T-helper 1 cell (primary cell): ENCODE results near the gene SAP30L.

ENCODE experiments used
- DNase-seq, 5 donors: peaks; one replicate each; pipeline ENCODE4 v3.0.0-alpha.2; 2012 to 2020

SAP30L gene

DNA sequence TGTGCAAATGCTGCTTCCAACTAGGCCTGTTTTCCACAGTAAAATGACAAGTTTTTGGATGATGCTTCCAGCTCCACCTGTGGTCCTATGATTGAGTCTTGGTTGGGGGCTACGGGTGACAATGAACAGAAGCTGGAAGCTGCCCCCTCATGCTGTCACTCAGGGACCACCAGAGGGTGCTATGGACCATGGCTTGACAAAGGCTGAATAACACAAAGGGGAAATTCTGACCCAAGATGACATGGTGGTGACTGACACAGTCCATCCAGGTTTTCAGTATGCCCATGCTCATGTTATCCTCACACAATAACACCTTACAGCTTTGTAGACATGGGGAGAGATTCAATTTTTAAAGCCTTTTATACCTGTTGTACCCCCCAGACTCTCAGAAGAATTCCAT, 23.9 kb upstream of the SAP30L start:
- DNase-seq: no peak

DNA sequence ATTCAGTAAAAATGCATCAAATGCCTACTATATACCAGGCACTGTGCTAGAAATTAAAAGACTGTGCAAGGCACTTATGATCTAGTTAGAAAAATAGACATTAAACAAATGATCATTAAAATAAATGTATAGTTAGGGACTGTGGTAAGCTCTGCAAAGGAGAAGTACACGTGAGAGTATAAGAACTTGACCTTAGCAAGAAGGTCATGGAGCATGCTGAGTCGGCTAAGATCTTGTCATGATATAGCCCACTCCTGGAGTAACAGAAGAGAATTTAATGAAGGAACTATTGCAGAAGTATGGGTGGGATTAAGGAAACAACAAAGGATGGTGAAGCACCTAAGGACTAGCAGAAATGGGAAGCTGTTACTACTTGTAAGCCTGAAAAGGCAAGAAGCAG, 23.5 kb upstream of the SAP30L start:
- DNase-seq: no peak

- DNase-seq: no peak
Observed at GRCh38 chr5:154428208-154428607, 17.6 kb upstream of the SAP30L start.

GRCh38 chr5:154429341-154429740, 16.5 kb upstream of the SAP30L start:
- no peak for DNase-seq

DNA sequence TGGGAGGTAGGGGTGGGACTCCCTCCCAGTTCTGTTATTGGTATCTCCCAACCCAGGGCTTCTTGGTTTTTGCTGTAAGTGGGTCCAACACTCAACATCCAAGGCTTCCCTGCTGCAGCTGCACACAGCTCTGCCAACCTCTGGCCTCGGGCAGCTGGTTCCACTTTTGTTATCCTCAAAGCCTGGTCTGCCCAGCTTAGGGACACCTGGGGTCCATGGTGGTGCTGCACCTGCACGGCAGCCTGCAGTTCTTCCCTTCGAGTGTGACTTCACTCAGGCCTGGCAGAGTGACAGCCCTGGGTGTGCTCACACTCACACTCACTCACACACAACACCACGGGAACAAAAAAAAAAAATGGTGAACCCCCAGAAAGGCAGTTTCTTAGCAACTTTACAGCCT, 15.3 kb upstream of the SAP30L start:
- no peak for DNase-seq

DNA sequence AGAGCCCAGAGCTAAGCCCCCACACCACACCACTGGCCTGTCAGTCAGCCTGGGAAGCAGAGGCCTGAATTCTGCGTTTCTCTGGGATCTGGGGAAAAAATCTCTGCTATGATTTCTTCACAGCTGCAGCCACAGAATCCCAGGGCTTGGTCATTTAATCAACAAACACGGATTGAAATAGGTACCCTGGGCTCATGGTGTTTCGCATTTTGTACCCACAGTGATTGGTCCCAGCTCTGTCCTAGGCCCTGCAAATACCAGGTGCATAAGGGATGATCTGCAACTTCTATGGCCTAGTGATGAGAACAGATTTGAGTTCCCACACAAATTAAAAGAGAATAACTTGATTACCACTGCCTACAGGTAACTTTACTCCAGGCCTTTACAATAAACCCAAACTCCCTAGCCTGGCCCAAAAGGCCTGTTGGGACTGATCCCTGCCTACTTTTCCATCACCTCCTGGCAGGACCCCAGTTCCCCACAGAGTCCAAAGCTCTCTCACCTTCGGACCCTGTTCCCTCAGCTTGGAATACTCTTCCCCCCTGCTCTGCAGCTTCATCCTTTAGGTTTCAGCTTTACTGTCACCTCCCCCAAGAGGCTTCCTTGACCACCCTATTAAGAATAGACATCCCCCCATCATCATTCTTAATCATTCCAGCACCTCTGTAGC, 14.7 kb upstream of the SAP30L start:
- no peak for DNase-seq

- no peak for DNase-seq
Observed at GRCh38 chr5:154435226-154435625, 10.6 kb upstream of the SAP30L start.

DNA sequence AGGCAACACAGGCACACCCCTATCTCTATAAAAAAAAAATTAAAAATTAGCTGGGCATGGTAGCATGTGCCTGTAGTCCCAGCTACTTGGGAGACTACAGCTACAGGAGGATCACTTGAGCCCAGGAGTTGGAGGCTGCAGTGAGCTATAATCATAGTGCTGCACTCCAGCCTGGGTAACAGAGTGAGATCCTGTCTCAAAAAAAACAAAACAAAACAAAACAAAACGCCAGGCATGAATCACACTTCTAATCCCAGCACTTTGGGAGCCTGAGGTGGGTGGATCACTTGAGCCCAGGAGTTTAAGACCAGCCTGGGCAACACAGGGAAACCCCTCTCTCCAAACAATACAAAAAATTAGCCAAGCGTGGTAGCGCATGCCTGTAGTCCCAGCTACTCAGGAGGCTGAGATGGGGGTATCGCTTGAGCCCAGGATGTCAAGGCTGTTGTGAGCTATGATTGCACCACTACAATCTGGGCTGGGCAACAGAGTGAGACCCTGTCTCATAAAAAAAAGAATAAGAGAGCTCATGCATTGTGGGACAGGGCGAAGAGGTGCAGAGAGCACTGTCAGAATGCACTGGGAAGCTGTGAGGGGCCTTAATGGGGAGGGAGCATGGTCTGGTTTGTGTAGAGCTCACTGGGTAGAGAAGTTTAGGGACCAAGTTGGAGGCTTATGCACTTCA, 8.4 kb upstream of the SAP30L start:
- DNase-seq: no peak

GRCh38 chr5:154440540-154440939, 5.3 kb upstream of the SAP30L start:
- DNase-seq: no peak

GRCh38 chr5:154442801-154443200, 3.0 kb upstream of the SAP30L start:
- no peak for DNase-seq

GRCh38 chr5:154444556-154445421, 1.0 kb upstream of the SAP30L start:
- peak in 2 of 5 donors; percentile 2 to 14 for DNase-seq

DNA sequence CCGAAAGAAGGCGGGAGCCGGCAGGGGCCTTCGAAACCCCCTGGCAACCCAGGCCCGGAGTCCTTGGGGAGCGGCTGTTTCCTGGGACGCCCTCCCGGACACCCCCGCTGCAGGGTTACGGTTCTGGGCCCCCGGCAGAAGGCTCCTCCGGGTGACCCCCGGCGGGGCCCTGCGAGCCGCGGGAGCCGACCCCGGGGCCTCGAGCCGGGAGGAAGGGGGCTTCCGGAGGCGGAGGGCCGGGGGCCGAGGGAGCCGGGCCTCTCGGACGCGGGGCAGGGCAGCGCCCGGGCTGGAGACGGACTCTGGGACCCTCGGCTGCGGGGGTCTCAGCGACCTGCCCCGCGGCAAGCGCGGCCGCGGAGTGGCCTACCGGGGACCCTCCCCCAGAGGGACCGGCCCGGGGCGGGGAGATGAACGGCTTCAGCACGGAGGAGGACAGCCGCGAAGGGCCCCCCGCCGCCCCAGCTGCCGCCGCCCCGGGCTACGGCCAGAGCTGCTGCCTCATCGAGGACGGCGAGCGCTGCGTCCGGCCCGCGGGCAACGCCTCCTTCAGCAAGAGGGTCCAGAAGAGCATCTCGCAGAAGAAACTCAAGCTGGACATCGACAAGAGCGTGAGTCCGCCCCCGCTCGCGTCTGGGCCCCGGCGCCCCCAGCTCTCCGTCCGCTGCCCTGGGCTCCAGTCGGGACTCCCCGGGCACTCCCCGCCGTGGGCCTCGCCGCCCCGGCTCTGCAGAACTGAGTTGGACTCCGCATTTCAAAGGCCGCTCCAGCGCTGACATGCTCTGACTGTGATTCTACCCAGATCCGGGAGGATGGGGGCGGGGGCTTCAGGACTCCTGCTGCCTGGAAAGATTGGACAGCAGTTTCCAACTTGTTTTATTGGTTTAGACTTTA, 645 bp downstream of the SAP30L start:
- peak; percentile 12 to 40 (median 30) for DNase-seq

GRCh38 chr5:154447089-154447725, 1.4 kb downstream of the SAP30L start:
- DNase-seq: peak in 1 of 5 donors; percentile 8

DNA sequence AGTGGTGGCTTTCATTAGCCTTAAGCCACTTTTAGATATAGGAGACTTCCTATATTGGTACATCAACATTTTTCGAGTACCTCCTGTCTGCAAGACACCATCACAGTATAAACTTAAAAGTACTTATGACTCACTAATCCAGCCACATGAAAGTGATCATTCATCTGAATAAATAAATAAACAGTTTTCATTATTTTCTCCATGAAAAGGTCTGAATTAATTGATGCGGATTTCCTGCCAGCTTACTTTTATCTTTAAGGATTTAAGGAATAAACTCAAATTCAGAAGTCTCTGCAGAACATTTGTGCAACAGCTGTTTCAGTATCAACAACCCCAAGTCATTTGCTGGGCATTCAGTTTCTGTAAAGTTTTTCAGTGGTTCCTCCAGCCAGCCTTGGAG, 4.0 kb downstream of the SAP30L start:
- DNase-seq: no peak

GRCh38 chr5:154451957-154452356, 6.2 kb downstream of the SAP30L start:
- DNase-seq: no peak

DNA sequence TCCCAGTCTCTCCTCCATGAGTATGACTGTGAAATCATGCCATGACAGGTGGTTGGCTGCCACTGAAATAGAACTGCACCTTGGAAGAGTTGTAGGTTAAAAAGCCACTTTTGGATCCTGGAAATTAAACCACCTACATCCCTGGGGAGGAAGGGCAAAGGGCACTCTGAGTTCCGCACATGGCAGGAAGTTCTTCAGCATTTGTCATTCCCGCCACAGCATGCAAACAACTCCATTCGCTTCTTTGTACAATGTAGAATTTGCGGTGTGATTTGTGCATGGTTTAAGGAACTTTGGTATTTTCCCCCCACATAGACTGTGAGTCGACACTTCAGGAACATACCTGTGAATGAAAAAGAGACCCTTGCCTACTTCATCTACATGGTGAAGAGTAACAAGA, 9.8 kb downstream of the SAP30L start:
- no peak for DNase-seq

GRCh38 chr5:154456540-154456939, 10.7 kb downstream of the SAP30L start:
- DNase-seq: no peak

DNA sequence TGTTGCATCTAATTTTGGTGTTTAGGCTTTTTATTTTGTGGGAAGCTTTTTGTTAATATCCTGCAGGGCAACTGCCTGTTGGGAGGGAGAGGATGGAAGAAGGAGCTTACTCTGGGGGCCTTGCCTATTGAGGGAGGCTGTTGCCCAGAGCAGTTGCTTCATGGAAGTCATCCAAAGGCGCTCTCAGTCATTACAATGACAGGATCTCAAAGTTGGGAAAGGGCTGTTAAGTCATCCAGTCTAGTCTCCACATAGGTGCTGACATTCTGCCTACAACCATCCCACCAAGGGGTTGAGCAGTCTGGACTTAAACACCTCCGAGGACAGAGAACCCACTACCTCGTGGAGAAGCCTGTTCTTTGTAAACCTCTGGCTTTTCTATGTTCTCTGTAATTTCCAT, 13.2 kb downstream of the SAP30L start:
- no peak for DNase-seq

GRCh38 chr5:154460172-154460571, 14.4 kb downstream of the SAP30L start:
- no peak for DNase-seq

DNA sequence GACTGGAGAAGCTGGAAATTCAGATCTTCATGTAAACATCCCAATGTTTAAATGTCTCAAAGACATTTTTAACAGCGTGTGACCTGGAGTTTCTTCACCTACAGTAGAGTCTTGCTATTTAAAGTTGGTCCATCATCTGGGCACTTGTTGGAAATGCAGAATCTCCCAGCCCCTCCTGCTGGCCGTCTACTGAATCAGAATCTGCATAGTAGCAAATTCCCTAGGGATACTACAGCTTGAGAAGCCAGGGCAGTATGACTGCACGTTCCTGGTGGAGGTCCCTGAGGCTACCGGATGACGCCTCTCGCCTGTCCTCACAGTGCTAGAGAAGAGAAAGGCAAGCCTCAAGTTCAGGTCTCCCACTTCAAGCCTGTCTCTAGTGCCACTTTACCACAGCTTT, 15.7 kb downstream of the SAP30L start:
- DNase-seq: no peak

- no peak for DNase-seq
Observed at GRCh38 chr5:154464438-154464837, 18.6 kb downstream of the SAP30L start.

DNA sequence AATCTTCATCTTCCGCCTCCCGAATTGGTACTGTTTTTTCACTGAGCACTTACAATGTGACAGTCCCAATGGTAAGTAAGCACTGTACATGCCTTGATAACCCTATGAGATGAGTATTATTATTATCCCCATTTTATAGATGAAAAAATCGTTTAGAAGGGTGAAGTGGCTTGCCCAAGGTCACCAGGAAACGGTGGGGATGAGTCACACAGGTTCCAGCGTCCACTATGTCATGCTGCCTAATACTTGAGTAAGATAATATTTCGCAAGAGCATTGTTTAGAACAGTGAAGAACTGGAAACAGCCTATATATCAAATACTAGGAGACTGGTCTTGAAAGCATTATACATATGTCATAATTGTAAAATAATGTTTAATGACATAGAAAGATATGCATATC, 19.4 kb downstream of the SAP30L start:
- no peak for DNase-seq
